ENCODE data around the gene ABHD4. TPM values are rescaled to one million over a fixed set of nuclear protein-coding genes. Genes with fewer than 3 reads are reported as not detected.
A peak's percentile ranks its signal among the peaks of the same experiment; 100 is the strongest.

Gene ABHD4
- total and polyA plus RNA-seq, 4 donors: 9.0 to 32.9 (median 11.1) TPM

DNA sequence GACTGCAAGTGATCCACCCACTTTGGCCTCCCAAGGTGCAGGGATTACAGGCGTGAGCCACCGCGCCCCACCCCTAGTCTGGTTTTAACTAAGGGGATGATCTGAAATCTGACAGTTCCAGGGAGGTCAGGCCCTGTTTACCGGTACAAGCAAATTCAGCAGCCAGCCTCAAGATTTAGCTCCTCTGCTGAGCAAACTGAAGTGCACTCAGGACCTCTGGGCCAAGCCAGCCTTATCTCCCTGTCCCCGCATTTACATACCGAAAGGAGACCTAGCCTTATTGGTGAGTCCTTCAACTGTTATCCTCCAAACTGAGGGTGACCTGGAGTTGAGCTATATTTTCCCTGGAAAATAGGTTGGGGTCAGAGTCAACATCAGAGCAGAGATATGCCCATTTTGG lies 835 bp upstream of the ABHD4 start:
- no peaks in the 10 kb centered on the region for H3K9me3 ChIP-seq (ENCODE audit: control insufficient read depth in 4 of 4, low read length in 3 of 4)
- H3K9ac ChIP-seq (ENCODE audit: low read depth in 1 of 2, low read length in 2 of 2): no peak overlapping the region
- 82% methylated on average over 6 of the region's 6 CpGs for WGBS
- peaks cover 2 to 8% (median 3%) of the 10 kb centered on the region in 4 donors for H3K36me3 ChIP-seq (ENCODE audit: control insufficient read depth in 4 of 4, insufficient read depth in 3 of 4, low read depth in 1 of 4, low read length in 3 of 4)
- H3K27me3 ChIP-seq (ENCODE audit: control insufficient read depth in 4 of 4, insufficient read depth in 4 of 4, low read length in 3 of 4): no peaks in the 10 kb centered on the region
- H3K27ac ChIP-seq (ENCODE audit: low read depth in 1 of 2, low read length in 2 of 2): no peak overlapping the region
- no peak overlapping the region for H3K4me3 ChIP-seq (ENCODE audit: low read depth in 1 of 3, low read length in 3 of 3)
- H3K4me1 ChIP-seq (ENCODE audit: control insufficient read depth in 4 of 4, insufficient read depth in 4 of 4, low read length in 3 of 4): peaks cover 0 to 22% (median 5%) of the 10 kb centered on the region in 4 donors
- TF ChIP-seq HNF4G (IDR thresholded peaks at IDR 0.05) (no peak), YY1 (IDR thresholded peaks at IDR 0.05) (no peak)
- TF ChIP-seq, protein P1, sequence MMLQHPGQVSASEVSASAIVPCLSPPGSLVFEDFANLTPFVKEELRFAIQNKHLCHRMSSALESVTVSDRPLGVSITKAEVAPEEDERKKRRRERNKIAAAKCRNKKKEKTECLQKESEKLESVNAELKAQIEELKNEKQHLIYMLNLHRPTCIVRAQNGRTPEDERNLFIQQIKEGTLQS (IDR thresholded peaks at IDR 0.05): no peak
- TF ChIP-seq, protein P2, sequence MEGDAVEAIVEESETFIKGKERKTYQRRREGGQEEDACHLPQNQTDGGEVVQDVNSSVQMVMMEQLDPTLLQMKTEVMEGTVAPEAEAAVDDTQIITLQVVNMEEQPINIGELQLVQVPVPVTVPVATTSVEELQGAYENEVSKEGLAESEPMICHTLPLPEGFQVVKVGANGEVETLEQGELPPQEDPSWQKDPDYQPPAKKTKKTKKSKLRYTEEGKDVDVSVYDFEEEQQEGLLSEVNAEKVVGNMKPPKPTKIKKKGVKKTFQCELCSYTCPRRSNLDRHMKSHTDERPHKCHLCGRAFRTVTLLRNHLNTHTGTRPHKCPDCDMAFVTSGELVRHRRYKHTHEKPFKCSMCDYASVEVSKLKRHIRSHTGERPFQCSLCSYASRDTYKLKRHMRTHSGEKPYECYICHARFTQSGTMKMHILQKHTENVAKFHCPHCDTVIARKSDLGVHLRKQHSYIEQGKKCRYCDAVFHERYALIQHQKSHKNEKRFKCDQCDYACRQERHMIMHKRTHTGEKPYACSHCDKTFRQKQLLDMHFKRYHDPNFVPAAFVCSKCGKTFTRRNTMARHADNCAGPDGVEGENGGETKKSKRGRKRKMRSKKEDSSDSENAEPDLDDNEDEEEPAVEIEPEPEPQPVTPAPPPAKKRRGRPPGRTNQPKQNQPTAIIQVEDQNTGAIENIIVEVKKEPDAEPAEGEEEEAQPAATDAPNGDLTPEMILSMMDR (IDR thresholded peaks at IDR 0.05; ENCODE audit: low read depth, low read length, missing input control): no peak
- DNase-seq (ENCODE audit: low spot score): no peak

DNA sequence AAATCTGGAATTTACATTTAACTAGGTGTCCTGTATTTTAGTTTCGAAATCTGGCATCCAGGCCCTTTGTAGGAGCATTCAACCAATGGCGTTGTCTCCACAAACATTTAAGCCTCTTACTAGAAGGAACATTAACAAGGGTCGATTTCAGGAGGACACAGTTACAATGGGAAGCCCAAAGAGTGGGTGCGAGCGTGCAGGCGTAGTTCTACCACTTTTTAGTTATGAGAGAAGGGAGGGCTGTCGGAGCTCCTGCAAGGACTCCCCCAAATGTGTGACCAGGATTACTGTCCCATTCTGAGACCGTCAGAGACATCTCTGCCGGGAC lies 365 bp upstream of the ABHD4 start:
- no peak for DNase-seq (ENCODE audit: low spot score)

More for the DNA sequence above, 365 bp upstream of the ABHD4 start:
- 4% methylated on average over 9 of the region's 9 CpGs for WGBS
- peaks cover 0 to 22% (median 5%) of the 10 kb centered on the region in 4 donors for H3K4me1 ChIP-seq (ENCODE audit: control insufficient read depth in 4 of 4, insufficient read depth in 4 of 4, low read length in 3 of 4)
- H3K9ac ChIP-seq (ENCODE audit: low read depth in 1 of 2, low read length in 2 of 2): peak overlapping the region; percentile 59 to 98
- H3K4me3 ChIP-seq (ENCODE audit: low read depth in 1 of 3, low read length in 3 of 3): peak overlapping the region; percentile 84 to 94 (median 85)
- no peaks in the 10 kb centered on the region for H3K9me3 ChIP-seq (ENCODE audit: control insufficient read depth in 4 of 4, low read length in 3 of 4)
- TF ChIP-seq, protein P3, sequence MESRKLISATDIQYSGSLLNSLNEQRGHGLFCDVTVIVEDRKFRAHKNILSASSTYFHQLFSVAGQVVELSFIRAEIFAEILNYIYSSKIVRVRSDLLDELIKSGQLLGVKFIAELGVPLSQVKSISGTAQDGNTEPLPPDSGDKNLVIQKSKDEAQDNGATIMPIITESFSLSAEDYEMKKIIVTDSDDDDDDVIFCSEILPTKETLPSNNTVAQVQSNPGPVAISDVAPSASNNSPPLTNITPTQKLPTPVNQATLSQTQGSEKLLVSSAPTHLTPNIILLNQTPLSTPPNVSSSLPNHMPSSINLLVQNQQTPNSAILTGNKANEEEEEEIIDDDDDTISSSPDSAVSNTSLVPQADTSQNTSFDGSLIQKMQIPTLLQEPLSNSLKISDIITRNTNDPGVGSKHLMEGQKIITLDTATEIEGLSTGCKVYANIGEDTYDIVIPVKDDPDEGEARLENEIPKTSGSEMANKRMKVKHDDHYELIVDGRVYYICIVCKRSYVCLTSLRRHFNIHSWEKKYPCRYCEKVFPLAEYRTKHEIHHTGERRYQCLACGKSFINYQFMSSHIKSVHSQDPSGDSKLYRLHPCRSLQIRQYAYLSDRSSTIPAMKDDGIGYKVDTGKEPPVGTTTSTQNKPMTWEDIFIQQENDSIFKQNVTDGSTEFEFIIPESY (IDR thresholded peaks at IDR 0.05): no peak
- TF ChIP-seq, protein P4, sequence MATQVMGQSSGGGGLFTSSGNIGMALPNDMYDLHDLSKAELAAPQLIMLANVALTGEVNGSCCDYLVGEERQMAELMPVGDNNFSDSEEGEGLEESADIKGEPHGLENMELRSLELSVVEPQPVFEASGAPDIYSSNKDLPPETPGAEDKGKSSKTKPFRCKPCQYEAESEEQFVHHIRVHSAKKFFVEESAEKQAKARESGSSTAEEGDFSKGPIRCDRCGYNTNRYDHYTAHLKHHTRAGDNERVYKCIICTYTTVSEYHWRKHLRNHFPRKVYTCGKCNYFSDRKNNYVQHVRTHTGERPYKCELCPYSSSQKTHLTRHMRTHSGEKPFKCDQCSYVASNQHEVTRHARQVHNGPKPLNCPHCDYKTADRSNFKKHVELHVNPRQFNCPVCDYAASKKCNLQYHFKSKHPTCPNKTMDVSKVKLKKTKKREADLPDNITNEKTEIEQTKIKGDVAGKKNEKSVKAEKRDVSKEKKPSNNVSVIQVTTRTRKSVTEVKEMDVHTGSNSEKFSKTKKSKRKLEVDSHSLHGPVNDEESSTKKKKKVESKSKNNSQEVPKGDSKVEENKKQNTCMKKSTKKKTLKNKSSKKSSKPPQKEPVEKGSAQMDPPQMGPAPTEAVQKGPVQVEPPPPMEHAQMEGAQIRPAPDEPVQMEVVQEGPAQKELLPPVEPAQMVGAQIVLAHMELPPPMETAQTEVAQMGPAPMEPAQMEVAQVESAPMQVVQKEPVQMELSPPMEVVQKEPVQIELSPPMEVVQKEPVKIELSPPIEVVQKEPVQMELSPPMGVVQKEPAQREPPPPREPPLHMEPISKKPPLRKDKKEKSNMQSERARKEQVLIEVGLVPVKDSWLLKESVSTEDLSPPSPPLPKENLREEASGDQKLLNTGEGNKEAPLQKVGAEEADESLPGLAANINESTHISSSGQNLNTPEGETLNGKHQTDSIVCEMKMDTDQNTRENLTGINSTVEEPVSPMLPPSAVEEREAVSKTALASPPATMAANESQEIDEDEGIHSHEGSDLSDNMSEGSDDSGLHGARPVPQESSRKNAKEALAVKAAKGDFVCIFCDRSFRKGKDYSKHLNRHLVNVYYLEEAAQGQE (IDR thresholded peaks at IDR 0.05): no peak
- TF ChIP-seq TAF1 (conservative IDR thresholded peaks at IDR 0.05) (no peak), FOXA2 (IDR thresholded peaks at IDR 0.05) (no peak), FOXA1 (IDR thresholded peaks at IDR 0.05) (no peak), SP1 (IDR thresholded peaks at IDR 0.05) (no peak), RXRA (IDR thresholded peaks at IDR 0.05) (no peak)
- H3K27me3 ChIP-seq (ENCODE audit: control insufficient read depth in 4 of 4, insufficient read depth in 4 of 4, low read length in 3 of 4): no peaks in the 10 kb centered on the region
- H3K27ac ChIP-seq (ENCODE audit: low read depth in 1 of 2, low read length in 2 of 2): peak overlapping the region; percentile 91 to 94
- H3K36me3 ChIP-seq (ENCODE audit: control insufficient read depth in 4 of 4, insufficient read depth in 3 of 4, low read depth in 1 of 4, low read length in 3 of 4): peaks cover 5 to 10% (median 7%) of the 10 kb centered on the region in 4 donors

Data from liver (tissue), 9 donors.